Activated CD4-positive, alpha-beta T cell treated with anti-CD3 and anti-CD28 coated beads, Interleukin-2, amount 10 ng/mL, durations not matched to agents 7 days and 5 days (primary cell): ENCODE measurements around the gene DOCK4. TPM values are rescaled to one million over a fixed set of nuclear protein-coding genes. Genes with fewer than 3 reads are reported as not detected.
"Not testable (repeated sequence)": the region's sequence is repeated elsewhere in the genome, so short reads cannot be mapped to it uniquely, and the experiment has no call there.

Source experiments
- CTCF ChIA-PET: fragments of 350-600 bp; sonication (Branson Sonifier 250); formaldehyde crosslinking; loops from one replicate; lab custom pipeline; 2021; ENCODE audit warnings: antibody characterized with exemption; lab: Charles Lee
- POLR2A ChIA-PET: fragments of 350-600 bp; sonication (Branson Sonifier 250); formaldehyde crosslinking; loops from one replicate; lab custom pipeline; 2021; ENCODE audit warnings: antibody characterized with exemption; lab: Charles Lee
- DNase-seq: peaks from one replicate; pipeline ENCODE4 v3.0.0-alpha.2; 2020
- H3K27ac Mint-ChIP-seq: one replicate; pipeline ENCODE4 v1.8.0; 2021; ENCODE audit warnings: mild to moderate bottlenecking, moderate library complexity, mixed read lengths
- H3K27me3 Mint-ChIP-seq: one replicate; pipeline ENCODE4 v1.8.0; 2021; ENCODE audit warnings: mixed read lengths
- H3K36me3 Mint-ChIP-seq: one replicate; pipeline ENCODE4 v1.8.0; 2021; ENCODE audit warnings: low read depth, mixed read lengths
- H3K4me1 Mint-ChIP-seq: one replicate; pipeline ENCODE4 v1.8.0; 2021; ENCODE audit warnings: mixed read lengths
- H3K4me3 Mint-ChIP-seq: one replicate; pipeline ENCODE4 v1.8.0; 2021; ENCODE audit warnings: mild to moderate bottlenecking, moderate library complexity, mixed read lengths
- H3K9me3 Mint-ChIP-seq: one replicate; pipeline ENCODE4 v1.8.0; 2021; ENCODE audit warnings: mixed read lengths
- total RNA-seq, 2 experiments: library from RNA; stranded (reverse); gene quantifications; one replicate each; pipeline ENCODE4 v1.2.3, GENCODE V29; 2021

Gene DOCK4, protein sequence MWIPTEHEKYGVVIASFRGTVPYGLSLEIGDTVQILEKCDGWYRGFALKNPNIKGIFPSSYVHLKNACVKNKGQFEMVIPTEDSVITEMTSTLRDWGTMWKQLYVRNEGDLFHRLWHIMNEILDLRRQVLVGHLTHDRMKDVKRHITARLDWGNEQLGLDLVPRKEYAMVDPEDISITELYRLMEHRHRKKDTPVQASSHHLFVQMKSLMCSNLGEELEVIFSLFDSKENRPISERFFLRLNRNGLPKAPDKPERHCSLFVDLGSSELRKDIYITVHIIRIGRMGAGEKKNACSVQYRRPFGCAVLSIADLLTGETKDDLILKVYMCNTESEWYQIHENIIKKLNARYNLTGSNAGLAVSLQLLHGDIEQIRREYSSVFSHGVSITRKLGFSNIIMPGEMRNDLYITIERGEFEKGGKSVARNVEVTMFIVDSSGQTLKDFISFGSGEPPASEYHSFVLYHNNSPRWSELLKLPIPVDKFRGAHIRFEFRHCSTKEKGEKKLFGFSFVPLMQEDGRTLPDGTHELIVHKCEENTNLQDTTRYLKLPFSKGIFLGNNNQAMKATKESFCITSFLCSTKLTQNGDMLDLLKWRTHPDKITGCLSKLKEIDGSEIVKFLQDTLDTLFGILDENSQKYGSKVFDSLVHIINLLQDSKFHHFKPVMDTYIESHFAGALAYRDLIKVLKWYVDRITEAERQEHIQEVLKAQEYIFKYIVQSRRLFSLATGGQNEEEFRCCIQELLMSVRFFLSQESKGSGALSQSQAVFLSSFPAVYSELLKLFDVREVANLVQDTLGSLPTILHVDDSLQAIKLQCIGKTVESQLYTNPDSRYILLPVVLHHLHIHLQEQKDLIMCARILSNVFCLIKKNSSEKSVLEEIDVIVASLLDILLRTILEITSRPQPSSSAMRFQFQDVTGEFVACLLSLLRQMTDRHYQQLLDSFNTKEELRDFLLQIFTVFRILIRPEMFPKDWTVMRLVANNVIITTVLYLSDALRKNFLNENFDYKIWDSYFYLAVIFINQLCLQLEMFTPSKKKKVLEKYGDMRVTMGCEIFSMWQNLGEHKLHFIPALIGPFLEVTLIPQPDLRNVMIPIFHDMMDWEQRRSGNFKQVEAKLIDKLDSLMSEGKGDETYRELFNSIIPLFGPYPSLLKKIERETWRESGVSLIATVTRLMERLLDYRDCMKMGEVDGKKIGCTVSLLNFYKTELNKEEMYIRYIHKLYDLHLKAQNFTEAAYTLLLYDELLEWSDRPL (N-terminal part only)
- under 1 TPM; 0.12 to 0.25 TPM for total RNA-seq

DNA sequence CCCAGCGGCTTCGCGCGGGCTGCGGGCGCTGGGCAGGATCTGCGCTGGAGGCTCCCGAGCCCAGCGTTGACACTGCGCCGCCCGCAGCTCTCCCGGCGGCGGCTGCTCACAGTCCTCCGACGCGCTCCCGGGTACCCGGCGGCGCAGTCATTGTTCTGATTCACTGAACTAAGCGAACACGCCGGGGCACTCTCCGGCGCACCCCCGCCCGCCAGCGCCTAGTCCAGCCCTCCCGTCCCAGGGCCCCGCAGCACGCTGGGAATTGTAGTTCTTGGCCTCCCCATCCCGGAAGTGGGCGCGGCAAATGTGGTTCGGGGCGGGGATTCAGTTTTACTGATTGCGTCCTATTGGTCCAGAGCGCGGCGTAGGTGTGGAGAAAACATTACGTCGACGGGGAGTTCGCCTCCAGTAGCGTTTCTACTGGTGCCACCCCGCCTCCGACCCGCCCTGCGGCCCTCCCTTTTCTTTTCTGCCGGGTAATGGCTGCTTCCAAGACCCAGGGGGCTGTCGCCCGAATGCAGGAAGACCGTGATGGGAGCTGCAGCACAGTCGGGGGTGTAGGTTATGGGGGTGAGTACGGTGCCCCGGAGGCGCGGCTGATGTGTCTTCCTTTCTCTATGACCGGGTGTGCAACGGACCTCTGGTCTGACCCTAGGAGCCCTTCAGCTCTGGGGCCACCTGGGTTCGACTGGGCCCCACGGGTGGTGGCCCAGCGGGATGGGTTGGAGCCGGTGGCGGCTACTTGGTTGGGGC lies at the start of gene DOCK4, which contains the start of gene ZNF277:
Gene DOCK4, minus strand, starts transcription at position 162 of the 753 bp plus-strand sequence. CDS start 261 bp downstream, outside the sequence.
Gene ZNF277, plus strand, starts transcription at position 458 of the 753 bp plus-strand sequence. Its CDS starts 22 bp downstream, at position 480.
- H3K9me3 Mint-ChIP-seq: no peaks in the 10 kb centered on the region
- ChIA-PET CTCF (no interaction called here), POLR2A (interaction anchor here (0.5 kb wide), 1 partner anchor 113 kb away, joined by 9 read pairs; no protein-coding TSS in a partner anchor)
- peaks cover 2% of the 10 kb centered on the region for H3K36me3 Mint-ChIP-seq
- H3K27ac Mint-ChIP-seq: peak within 1 kb of the TSS; percentile 92
- peak within 1 kb of the TSS; percentile 90 for H3K4me3 Mint-ChIP-seq
- peaks cover 33% of the 10 kb centered on the region for H3K4me1 Mint-ChIP-seq
- peak; percentile 99 for DNase-seq
- peaks cover 32% of the 10 kb centered on the region for H3K27me3 Mint-ChIP-seq

DNA sequence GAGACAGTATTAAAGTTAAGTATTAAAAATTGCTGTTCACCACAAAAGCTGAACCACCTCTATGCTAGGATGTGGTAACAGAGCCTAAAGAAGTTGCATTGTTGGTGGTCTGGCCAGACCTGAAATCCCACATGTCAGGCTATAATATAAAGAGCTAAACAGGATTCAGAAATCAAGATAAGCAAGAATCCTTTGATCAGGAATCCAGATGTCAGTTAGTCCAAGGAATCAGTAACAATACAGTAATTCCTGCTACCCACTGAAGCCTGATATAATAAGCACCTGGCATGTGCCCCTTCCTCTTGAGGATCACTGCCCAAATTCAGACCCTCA lies 49.2 kb upstream of the DOCK4 start:
- POLR2A ChIA-PET: no interaction called here
- CTCF ChIA-PET: no interaction called here

DNA sequence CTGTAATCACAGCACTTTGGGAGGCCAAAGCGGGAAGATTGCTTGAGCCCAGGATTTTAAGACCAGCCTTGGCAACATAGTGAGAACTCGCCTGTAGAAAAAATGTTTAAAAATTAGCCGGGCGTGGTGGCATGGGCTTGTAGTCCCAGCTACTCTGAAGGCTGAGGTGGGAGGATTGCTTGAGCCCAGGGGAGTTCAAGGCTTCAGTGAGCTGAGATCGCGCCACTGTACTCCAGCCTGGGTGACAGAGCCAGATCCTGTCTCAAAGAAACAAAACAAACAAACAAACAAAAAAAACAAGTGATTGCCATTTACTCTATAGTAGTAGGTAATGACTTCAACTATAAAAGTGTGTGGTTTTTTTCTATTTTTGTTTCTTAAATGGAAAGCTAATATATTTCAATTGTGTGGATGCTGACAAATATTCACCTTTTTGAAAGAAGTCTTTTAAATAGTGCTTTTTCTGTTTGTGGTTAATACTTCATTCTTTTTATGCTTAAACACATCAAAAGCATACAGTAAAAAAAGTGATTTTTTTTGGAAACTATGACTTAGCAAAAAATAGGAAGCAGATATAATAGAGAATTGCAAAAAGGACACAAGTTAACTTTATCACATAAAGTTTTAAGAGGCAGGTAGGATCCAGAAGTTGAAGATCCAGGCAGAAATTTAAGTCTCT lies 48.6 kb upstream of the DOCK4 start:
- no peak for DNase-seq
- Mint-ChIP-seq H3K27me3 (no peaks in the 10 kb centered on the region), H3K4me3 (no peak overlapping the region), H3K27ac (no peak overlapping the region), H3K36me3 (no peaks in the 10 kb centered on the region), H3K9me3 (no peaks in the 10 kb centered on the region), H3K4me1 (peaks cover 9% of the 10 kb centered on the region)
- CTCF ChIA-PET: no interaction called here
- POLR2A ChIA-PET: no interaction called here

More for the DNA sequence above, 49.2 kb upstream of the DOCK4 start:
- H3K9me3 Mint-ChIP-seq: no peaks in the 10 kb centered on the region
- no peaks in the 10 kb centered on the region for H3K27me3 Mint-ChIP-seq
- peaks cover 9% of the 10 kb centered on the region for H3K4me1 Mint-ChIP-seq
- no peak overlapping the region for H3K4me3 Mint-ChIP-seq
- H3K27ac Mint-ChIP-seq: no peak overlapping the region
- H3K36me3 Mint-ChIP-seq: no peaks in the 10 kb centered on the region
- DNase-seq: no peak

DNA sequence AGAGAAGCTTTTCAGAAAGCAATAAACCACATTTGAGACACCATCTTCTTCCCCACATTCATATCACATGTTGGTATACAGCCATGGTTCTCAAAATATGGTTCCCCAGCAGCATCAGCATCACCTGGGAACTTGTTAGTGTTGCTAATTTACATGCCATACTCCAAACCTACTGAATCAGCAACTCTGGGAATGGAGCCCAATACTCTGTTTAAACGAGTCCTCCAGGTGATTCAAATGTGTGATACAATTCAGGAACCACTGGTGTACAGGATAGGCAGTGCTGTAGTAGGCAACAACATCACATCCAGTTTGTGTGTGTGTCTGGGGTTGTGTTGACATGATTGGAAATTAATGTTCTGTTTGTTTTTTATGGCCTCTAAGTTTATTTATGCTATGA lies 48.0 kb upstream of the DOCK4 start:
- H3K4me1 Mint-ChIP-seq: peaks cover 9% of the 10 kb centered on the region
- ChIA-PET CTCF (no interaction called here), POLR2A (no interaction called here)
- no peak for DNase-seq
- no peaks in the 10 kb centered on the region for H3K27me3 Mint-ChIP-seq
- H3K27ac Mint-ChIP-seq: no peak overlapping the region
- no peaks in the 10 kb centered on the region for H3K36me3 Mint-ChIP-seq
- H3K9me3 Mint-ChIP-seq: no peaks in the 10 kb centered on the region
- H3K4me3 Mint-ChIP-seq: no peak overlapping the region

DNA sequence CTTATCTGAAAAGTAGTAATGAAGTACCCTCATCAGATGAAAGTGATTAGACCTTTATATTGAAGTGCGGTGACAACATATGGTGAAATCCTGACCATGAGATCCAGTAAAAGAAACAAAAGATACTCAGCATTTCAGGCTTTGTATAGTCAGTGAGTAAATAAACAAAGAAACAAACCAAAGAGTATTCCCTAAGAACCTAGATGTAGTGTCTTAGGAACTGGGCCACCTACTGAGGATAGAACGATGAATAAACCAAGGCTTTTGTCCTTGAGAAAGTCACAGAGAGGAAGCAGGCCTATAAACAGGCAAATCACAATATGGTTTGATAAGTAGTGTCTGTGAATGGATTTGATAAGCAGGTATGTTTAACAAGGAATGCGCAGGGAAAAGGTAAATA lies 46.5 kb upstream of the DOCK4 start:
- ChIA-PET POLR2A (no interaction called here), CTCF (no interaction called here)
- no peak for DNase-seq
- H3K9me3 Mint-ChIP-seq: no peaks in the 10 kb centered on the region
- peaks cover 9% of the 10 kb centered on the region for H3K4me1 Mint-ChIP-seq
- no peak overlapping the region for H3K4me3 Mint-ChIP-seq
- no peaks in the 10 kb centered on the region for H3K27me3 Mint-ChIP-seq
- no peak overlapping the region for H3K27ac Mint-ChIP-seq
- H3K36me3 Mint-ChIP-seq: no peaks in the 10 kb centered on the region

DNA sequence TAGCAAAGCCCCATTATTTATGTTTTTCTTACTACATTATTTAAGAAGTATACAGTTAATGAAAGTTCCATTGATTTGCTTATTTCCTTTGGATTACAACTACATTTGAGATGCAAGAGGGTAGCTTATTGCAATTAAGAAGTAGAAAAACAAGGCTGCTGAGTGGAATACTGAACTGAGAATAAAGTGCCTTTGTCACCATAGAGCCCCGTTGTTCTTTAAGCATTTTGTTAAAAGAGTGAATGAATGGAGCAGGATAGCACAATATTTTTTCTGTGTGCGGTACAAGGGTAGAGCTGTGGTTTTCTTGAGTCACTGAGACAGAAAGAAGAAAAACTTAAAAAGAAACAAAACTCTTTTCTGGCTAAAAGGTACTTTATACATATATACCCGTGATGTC lies 45.9 kb upstream of the DOCK4 start:
- no peak for DNase-seq
- POLR2A ChIA-PET: no interaction called here
- CTCF ChIA-PET: no interaction called here
- Mint-ChIP-seq H3K4me3 (no peak overlapping the region), H3K27me3 (no peaks in the 10 kb centered on the region), H3K36me3 (no peaks in the 10 kb centered on the region), H3K9me3 (no peaks in the 10 kb centered on the region), H3K4me1 (peaks cover 9% of the 10 kb centered on the region), H3K27ac (no peak overlapping the region)

DNA sequence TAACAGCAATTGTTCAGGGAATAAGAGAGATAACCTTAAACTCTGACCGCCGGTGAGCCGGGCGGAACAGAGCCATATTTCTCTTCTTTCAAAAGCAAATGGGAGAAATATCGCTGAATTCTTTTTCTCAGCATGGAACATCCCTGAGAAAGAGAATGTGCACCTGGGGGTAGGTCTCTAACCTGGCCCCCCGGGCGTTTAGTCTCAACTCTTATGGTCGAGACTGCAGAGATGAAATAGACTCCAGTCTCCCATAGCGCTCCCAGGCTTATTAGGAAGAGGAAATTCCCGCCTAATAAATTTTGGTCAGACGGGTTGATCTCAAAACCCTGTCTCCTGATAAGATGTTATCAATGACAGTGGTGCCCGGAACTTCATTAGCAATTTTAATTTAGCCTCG lies 43.8 kb upstream of the DOCK4 start:
- H3K9me3 Mint-ChIP-seq, H3K4me1 Mint-ChIP-seq, CTCF ChIA-PET, H3K27me3 Mint-ChIP-seq, H3K4me3 Mint-ChIP-seq, POLR2A ChIA-PET, DNase-seq, H3K27ac Mint-ChIP-seq, H3K36me3 Mint-ChIP-seq: not testable (repeated sequence)

DNA sequence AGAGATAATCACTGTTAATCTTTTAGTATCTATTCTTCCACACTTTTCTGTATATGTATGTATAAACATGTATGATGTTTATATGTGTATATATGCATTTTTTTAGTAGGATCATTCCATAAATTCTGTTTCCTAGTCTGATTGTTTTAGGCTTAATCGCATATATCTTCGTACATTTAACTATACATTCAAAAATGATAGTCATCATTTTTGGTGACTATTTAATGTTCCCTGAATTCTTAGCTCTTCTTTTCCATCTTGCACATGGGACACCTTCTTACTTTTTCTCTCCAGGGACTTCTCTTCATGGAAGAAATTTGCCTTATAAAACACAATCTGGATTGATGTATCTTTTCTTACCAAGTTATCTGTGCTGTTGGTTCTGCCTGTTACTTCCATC lies 42.4 kb upstream of the DOCK4 start:
- H3K9me3 Mint-ChIP-seq: no peaks in the 10 kb centered on the region
- DNase-seq: no peak
- ChIA-PET CTCF (no interaction called here), POLR2A (no interaction called here)
- no peak overlapping the region for H3K27ac Mint-ChIP-seq
- peaks cover 7% of the 10 kb centered on the region for H3K4me1 Mint-ChIP-seq
- H3K36me3 Mint-ChIP-seq: no peaks in the 10 kb centered on the region
- no peak overlapping the region for H3K4me3 Mint-ChIP-seq
- H3K27me3 Mint-ChIP-seq: no peaks in the 10 kb centered on the region

DNA sequence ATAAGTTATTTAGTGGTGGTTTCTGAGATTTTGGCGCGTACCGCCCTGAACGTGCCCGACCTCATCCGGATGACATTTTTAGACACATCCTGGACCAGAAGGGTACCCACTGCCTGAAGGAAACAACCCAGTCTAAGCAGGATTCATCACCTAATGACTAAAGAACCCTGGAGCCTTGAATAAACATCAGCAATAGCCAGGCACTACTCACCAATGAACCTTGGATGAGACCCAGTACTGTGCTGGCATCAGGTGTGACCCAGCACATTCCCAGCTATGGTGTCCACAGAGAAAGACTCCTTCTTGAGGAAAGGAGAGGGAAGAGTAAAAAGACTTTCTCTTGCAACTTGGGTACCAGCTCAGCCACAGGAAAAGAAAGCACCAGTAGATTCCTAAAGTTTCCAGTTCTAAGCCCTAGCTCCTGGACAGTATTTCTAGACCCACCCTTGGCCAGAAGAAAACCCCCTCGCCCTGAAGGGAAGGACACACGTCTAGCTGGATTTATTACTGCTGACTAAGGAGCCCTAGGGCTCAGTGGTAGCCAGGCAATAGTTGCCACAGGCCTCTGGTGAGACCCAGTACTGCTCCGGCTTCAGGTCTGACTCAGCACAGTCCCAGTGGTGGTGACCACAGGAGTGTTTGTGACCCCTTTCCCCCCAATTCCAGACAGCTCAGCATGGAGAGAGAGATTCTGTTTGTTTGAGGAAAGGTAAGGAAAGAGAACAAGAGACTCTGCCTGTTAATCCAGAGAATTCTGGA lies 32.8 kb upstream of the DOCK4 start:
- CTCF ChIA-PET: no interaction called here
- peaks cover 11% of the 10 kb centered on the region for H3K9me3 Mint-ChIP-seq
- H3K27ac Mint-ChIP-seq: no peak overlapping the region
- POLR2A ChIA-PET: no interaction called here
- no peaks in the 10 kb centered on the region for H3K27me3 Mint-ChIP-seq
- no peak overlapping the region for H3K4me3 Mint-ChIP-seq
- H3K4me1 Mint-ChIP-seq: no peaks in the 10 kb centered on the region
- DNase-seq: no peak
- peaks cover 7% of the 10 kb centered on the region for H3K36me3 Mint-ChIP-seq

DNA sequence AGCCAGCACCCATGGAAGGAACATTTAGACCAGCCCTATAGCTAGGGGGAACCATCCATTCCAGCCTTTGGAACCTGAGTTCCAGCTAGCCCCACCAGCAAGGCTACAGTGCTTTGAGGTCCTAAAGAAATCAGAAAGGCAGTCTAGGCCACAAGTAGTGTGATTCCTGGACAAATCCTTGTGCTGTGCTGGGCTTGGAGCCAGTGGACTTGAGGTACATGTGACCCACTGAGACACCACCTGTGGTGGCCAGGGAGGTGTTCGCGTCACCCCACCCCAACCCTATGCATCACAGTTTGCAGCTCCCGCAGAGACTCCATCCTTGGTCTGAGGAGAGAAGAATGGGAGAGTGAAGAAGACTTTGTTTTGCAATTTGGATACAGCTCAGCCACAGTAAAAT lies 32.1 kb upstream of the DOCK4 start:
- Mint-ChIP-seq H3K27me3 (no peaks in the 10 kb centered on the region), H3K4me3 (no peak overlapping the region)
- POLR2A ChIA-PET: no interaction called here

DNA sequence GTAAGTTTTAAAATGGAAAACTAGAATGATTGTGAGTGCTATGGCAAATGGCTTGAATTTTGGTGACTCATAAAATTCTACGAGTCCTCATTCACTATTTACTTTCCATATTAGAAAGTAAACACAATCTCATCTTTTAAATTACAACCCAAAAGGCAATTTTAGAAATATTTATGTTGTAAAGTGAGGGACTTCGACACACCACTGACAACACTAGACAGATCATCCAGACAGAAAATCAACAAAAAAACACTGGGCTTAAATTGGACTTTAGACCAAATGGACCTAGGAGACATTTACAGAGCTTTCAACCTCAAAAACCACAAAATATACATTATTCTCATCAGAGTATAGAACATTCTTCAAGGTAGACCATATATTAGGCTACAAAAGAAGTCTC lies 30.4 kb upstream of the DOCK4 start:
- DNase-seq: no peak
- Mint-ChIP-seq H3K36me3 (peaks cover 8% of the 10 kb centered on the region), H3K27ac (no peak overlapping the region), H3K27me3 (no peaks in the 10 kb centered on the region), H3K9me3 (peaks cover 14% of the 10 kb centered on the region), H3K4me3 (no peak overlapping the region), H3K4me1 (no peaks in the 10 kb centered on the region)
- CTCF ChIA-PET: no interaction called here
- POLR2A ChIA-PET: no interaction called here

More for the DNA sequence above, 32.1 kb upstream of the DOCK4 start:
- Mint-ChIP-seq H3K4me1 (no peaks in the 10 kb centered on the region), H3K9me3 (peaks cover 11% of the 10 kb centered on the region), H3K27ac (no peak overlapping the region), H3K36me3 (peaks cover 7% of the 10 kb centered on the region)
- CTCF ChIA-PET: no interaction called here
- DNase-seq: no peak
